ENCODE results near the gene CDK4.
A peak's percentile ranks its signal among the peaks of the same experiment; 100 is the strongest.

CDK4 gene

DNA sequence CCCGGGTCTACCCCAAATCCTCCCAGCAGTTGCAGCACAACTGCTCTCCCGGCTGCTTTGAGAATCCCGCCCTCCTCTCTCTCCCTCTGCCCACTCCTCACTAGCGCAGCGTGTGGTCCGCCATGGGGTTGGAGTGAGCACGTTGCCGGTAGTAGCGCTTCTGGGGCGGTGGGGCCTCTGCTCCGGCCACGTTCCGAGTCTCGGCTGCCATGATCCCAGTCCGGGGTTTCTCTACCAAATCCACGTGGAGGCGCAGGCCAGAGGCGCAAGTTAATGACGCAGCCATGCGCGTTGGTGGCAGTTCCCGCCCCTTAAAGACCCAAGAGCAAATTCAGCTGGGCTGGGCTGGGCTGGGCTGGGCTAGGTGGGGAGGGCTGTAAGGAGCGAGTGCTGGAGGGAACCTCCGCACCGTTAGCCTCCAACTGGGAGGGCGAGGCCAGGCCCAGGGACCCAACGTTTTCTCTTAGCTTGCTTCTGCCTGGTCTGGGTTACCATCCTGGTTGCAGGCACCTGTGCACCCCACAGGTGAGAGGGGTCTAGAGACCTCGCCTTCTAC is 19.8 kb upstream of the CDK4 start, which contains the start of gene METTL1:
Gene METTL1 (minus strand): TSS at position 233 of the 556 bp plus-strand sequence. CDS start 22 bp downstream, at position 211.
- DNase-seq (ENCODE audit: low read depth, low spot score) = peak; percentile 94

DNA sequence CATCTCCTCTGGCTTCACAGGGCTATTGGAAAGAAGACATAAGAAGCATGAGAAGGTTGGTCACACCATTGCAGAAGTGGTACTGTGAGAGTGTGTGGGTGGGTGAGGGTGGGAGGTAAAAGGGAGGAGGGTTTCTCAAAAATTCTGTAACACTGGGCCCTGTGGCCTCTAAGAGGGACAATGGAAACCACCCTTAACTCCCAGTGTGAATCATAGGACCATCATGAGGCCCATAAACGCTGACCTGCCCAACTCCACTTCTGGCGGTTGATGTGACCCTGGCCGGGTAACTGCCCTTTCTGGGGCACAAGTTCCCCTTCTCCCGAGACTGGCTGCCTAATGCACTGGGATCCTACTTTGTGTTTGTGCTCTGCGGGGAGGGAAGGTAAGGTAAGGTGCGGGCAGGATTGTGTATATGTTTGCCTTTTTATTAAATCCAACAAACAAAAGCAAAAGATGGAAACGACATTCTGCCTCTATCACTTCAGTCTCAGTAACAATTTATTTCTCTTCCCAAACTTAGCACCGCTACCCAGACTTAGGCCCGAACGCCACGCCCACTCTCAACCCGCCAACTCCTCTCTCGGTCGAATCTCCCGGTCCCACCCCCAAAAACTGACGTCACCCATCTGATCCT is 19.2 kb upstream of the CDK4 start:
- peak; percentile 71 for DNase-seq (ENCODE audit: low read depth, low spot score)

DNA sequence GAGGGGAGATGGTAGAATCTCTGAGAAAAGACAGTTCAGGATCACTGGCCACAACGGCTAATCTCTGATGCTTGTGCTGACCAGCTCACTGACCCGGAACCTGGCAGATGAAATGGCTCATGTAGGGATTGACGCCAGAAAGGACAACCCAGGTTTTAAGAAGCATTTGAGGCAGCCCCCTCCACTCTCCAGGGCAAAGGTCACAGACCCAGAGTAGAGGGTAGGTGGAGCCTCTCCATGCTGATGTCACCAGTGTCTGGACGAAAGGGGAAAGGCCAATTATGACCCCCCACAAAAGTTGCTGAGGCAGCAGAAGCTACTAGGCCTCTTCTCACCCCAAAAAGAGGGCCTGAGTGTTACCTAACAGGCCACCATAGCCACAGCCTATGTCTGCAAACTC is 18.6 kb upstream of the CDK4 start:
- DNase-seq (ENCODE audit: low read depth, low spot score) = no peak

GRCh38 chr12:57769594-57769993 is 17.5 kb upstream of the CDK4 start:
- no peak for DNase-seq (ENCODE audit: low read depth, low spot score)

- DNase-seq (ENCODE audit: low read depth, low spot score) = no peak
These were observed 15.8 kb upstream of the CDK4 start for GRCh38 chr12:57767876-57768275.

GRCh38 chr12:57767305-57767698 is 15.2 kb upstream of the CDK4 start:
- no peak for DNase-seq (ENCODE audit: low read depth, low spot score)

- DNase-seq (ENCODE audit: low read depth, low spot score) = no peak
These were observed 14.6 kb upstream of the CDK4 start, which contains the start of gene CYP27B1 for GRCh38 chr12:57766464-57767304. Gene CYP27B1 (minus strand): TSS chr12:57767078. CDS start chr12:57767041, 37 bp downstream.

DNA sequence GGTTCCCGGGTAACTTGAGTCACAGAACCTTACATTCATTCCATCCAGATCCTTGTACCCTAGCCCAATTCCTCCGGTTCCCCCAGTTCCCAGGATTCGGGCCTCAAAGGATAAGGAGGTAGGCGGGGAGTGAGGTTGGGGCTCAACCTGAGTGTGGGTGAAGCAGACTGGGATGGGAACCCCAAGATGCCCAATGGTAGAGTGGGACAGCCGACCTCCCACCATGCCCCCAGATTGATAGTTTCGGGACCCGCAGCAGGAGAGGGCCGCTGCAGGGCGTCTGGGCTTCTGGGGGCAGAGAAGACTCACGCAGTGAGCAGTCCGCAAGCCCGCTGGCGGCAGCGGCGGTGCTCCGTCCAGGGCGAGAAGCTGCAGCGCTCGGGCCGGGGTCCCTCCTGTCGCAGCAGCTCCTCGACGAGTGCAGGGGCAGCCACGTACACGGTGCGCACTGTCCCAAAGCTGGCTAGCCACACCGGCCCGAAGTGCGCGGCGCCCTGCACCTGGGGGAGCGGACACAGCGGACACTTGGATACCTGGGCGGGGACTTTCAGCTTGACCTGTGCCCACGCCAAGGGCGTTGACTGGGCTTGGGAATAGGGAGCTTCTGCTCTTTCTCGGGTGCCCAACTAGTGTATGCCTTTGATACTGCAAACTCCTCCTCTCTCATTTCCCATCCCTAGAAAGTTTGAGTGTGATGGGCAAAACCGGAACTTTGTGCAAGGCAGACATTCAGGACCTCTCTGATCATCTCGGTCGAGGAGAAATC is 13.8 kb upstream of the CDK4 start:
- no peak for DNase-seq (ENCODE audit: low read depth, low spot score)

- DNase-seq (ENCODE audit: low read depth, low spot score) = no peak
These were observed 13.0 kb upstream of the CDK4 start for GRCh38 chr12:57765003-57765697.

GRCh38 chr12:57764662-57765002 is 12.5 kb upstream of the CDK4 start:
- DNase-seq (ENCODE audit: low read depth, low spot score) = no peak

GRCh38 chr12:57763881-57764661 is 12.0 kb upstream of the CDK4 start:
- DNase-seq (ENCODE audit: low read depth, low spot score) = no peak

DNA sequence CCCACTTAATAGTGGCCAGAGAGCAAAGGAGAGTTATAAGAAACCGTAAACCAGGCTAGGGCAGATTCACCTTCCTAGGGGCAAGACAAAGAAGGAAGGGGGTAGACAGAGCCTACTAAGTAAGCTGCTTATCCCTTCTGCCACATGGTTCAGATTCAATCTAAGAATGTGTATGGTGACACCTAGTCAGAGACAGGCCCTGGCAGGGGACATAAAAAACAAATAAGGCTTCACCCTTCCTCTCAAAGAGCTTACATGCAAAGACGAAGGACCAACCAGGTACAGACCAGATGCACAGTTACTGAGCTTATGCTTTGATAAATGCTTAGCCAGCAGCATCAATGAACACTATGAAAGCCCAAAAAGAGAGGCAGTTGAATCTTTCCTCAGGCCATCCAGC is 10.4 kb upstream of the CDK4 start:
- DNase-seq (ENCODE audit: low read depth, low spot score) = no peak

DNA sequence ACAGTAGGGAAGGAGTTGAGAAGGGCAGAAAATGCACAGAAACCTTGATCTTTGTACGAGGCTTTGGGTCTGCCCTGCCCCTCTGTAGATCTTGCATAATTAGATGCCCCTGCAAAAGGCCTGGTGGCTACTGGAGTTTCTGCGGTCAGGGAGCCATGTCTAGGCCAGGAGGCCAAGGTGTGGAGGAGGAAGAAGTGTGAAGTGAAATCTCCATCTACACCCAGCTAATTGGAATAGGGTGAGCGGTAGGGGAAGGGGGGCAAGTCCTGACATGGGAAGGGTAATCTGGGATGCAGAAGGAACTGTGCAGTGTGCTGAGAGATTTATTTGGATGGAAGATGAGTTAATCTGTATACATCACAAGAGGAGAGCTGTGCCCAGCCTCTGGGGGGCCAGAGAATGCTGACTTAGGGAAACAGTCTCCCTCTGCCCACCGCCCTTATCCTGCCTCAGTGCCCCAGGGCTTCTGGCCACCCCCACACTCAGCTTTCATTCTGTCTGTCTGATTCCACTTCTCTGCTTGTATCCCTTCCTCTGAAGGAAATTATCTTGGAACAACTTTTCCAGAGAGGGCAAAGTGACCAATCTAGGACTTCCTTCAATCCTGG is 9.4 kb upstream of the CDK4 start:
- DNase-seq (ENCODE audit: low read depth, low spot score) = no peak

- DNase-seq (ENCODE audit: low read depth, low spot score) = no peak
These were observed 8.4 kb upstream of the CDK4 start for GRCh38 chr12:57760347-57760982.

DNA sequence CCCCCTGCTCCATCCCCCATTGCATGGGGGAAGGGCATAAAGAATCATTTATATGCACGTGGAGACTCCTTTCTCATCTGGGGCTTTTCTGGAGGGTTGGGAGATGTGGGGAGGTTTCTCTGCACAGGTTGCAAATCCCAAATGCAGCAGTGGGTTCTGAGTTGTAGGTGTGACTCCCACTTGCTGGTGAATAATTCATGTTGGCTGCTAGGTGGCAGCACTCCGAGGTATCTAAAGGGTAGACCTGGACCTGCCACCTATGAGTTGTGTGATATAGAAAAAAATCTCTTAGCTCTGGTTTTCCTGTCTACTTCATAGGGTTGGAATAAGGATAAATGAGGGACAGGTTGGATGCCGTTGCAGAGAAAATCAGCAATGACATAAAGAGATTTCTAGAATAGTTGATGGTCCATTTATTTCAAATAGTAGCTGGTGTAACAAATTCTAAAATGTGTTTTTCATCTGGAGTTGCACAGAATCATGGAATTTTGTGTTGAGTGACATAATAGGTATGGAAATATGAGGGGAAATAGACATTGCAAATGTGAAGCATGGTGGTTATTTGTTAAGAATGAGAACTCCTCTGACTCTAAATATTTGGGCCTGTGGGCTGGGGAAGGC is 7.4 kb upstream of the CDK4 start:
- no peak for DNase-seq (ENCODE audit: low read depth, low spot score)

- no peak for DNase-seq (ENCODE audit: low read depth, low spot score)
These were observed 6.6 kb upstream of the CDK4 start for GRCh38 chr12:57758552-57759359.

GRCh38 chr12:57757771-57758170 is 5.7 kb upstream of the CDK4 start:
- DNase-seq (ENCODE audit: low read depth, low spot score) = no peak
